GM18499 (cell line): ENCODE results near the gene CHD1.

ENCODE experiments used
- ATAC-seq: cut with Tn5 transposase; IDR thresholded peaks from one replicate; pipeline ENCODE4 v1.9.1; 2021; ENCODE audit warnings: moderate number of reproducible peaks; ENCODE audit not compliant: insufficient read depth, unreplicated experiment

CHD1 gene

DNA sequence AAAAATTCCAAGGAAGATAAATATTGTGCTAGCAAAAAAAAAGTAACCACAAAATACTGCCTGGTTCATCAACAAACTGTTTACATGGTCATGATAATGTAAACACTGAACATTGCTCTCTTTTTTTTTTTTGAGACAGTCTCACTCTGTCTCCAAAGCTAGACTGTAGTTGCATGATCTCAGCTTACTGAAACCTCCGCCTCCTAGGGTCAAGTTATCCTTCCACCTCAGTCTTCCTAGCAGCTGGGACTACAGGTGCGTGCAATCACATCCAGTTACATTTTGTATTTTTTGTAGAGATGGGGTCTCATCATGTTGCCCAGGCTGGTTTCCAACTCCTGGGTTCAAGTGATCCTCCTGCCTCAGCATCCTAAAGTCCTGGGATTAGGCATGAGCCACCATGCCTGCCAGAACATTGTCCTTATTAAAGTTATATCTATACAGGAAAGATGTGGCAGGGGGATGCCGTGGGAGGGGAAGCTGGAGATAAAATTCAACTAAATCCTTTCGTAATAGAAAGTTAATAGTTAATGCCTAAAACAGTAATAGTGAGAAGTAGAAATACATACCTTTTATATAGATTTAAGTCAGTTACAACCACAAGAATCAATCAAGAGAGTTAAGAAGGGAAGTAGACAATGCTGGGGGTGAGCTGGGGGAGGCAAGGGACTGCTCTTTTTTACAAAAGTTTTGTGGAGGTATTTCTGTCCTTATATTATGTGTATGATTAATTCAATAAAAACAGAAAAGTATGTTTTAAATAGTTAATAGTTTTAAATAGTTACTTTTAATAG, 103.0 kb downstream of the CHD1 start:
- no peak for ATAC-seq

- no peak for ATAC-seq
Measured at GRCh38 chr5:98816582-98817222, 112.1 kb downstream of the CHD1 start.

DNA sequence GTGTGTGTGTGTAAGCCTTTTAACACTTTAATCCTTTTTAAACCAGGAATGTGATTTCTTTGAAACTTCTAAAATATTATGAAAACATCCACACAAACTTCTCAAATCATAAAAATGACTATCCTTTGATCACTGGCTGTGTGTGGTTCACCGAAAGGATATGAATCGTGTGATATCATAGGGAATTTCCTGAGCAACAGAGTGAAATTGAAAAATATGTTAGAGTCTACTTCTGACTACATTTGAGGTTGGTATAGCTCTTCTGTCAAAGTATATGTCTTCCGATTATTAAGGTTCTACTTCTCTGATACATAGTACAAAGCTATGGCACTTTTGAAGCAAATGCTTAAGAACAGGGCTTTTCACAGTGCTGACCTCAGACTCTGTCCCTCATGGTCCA, 115.1 kb downstream of the CHD1 start:
- ATAC-seq: peak; percentile 64

- ATAC-seq: no peak
Measured at GRCh38 chr5:98810206-98810605, 118.6 kb downstream of the CHD1 start.

DNA sequence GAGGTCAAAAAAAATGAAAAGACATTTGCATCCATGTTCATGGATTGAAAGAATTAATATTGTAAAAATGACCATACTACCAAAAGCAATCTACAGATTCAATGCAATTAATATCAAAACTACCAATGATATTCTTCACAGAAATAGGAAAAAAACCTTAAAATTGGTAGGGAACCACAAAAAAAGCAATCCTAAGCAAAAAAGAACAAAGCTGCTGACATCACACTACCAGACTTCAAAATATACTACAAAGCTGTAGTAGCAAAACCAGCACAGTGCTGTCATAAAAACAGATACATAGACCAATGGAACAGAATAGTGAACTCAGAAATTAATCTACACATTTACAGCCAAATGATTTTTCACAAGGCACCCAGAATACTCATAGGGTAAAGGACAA, 121.0 kb downstream of the CHD1 start:
- ATAC-seq: no peak

DNA sequence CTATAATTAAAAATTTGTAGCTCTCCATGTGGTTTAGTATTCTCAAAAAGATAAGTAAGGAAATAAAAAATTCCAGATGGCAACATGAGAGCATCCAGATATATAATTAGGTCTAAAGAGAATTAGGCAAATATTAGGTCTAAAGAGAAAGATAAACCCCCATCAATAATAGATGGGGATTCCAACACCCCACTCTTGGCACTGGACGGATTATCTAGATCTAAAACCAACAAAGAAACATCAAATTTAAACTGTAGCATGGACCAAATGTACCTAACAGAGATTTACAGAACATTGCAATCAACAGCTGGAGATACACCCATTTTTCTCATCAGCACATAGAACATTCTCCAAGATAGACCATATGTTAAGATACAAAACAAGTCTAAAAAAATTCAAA, 123.7 kb downstream of the CHD1 start:
- no peak for ATAC-seq

DNA sequence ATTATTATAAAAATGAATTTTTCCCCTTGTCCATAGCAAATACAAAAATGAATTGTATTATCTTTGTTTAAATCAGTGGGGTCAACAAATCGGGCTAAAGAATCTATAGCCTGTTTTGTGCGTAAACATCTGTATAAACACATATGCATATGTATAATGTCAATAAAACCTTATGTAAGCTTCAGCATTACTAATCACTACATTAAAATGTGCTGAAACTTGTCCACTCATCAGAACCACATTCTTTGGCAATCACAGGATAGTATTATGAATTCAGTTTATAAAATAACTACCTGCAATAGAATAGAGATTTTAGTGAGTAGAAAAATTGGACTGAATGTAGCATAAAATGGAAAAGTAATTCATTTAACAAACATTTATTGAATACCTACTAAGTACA, 124.7 kb downstream of the CHD1 start:
- no peak for ATAC-seq
